Pancreas (tissue), 10 donors: Measurements from ENCODE around the gene AGPAT1. TPM values are rescaled to one million over a fixed set of nuclear protein-coding genes. Genes with fewer than 3 reads are reported as not detected.

Source experiments
- ATAC-seq, 4 donors: fragments of 200-7000 bp; cut with Tn5 transposase; one replicate each; pipeline versions ENCODE4 v1.8.0 to v1.9.1; 2020; ENCODE audit warnings: mild to moderate bottlenecking in 4 of 4, moderate library complexity in 4 of 4
- DNase-seq, 6 donors: peaks; one replicate each; pipeline ENCODE4 v3.0.0-alpha.2; 2020
- FAIRE-seq: peaks from 2 replicates; lab custom pipeline; 2012; peaks lifted over from hg19 to GRCh38; lab: Jason Lieb, UNC
- H3K27ac ChIP-seq, 4 donors: fragments of 200-600 bp; sonication (generic); 1 replicate in 3 of 4; 2 replicates in 1 of 4; pipeline versions ENCODE4 v1.5.0 to v1.8.0; 2020
- H3K27me3 ChIP-seq, 4 donors: fragments of 200-600 bp; one replicate each; pipeline ENCODE4 v1.8.0; 2021
- H3K36me3 ChIP-seq, 3 donors: fragments of 200-600 bp; sonication (generic) in 1 of 3; one replicate each; pipeline versions ENCODE4 v1.5.0 to v1.8.0; 2020 to 2021
- H3K4me1 ChIP-seq, 3 donors: fragments of 200-600 bp; one replicate each; pipeline ENCODE4 v1.8.0; 2021
- H3K4me3 ChIP-seq, 4 donors: fragments of 200-600 bp; sonication (generic) in 2 of 4; one replicate each; pipeline versions ENCODE4 v1.5.0 to v1.8.0; 2020 to 2021
- H3K9me3 ChIP-seq, 4 donors: fragments of 200-600 bp; one replicate each; pipeline ENCODE4 v1.8.0; 2021
- CTCF ChIP-seq, 4 donors: fragments of 200-600 bp; sonication (generic) in 3 of 4; IDR thresholded peaks; one replicate each; pipeline versions ENCODE4 v1.5.0 to v1.8.0; 2021; ENCODE audit warnings: antibody characterized with exemption in 4 of 4
- WGBS, 2 donors: extraction: QIAGEN DNeasy Blood & Tissue Kit; methylation state at CpG; one replicate each; pipeline ENCODE4 v1.1.7; 2013; 5-methylcytosine and 5-hydroxymethylcytosine counted together
- intact Hi-C, 3 donors: fragments of 100-400 bp; cut with DNase I; formaldehyde crosslinking; loops; one replicate each; pipeline versions ENCODE4 v1.11.1 to v1.14.2; 2022
- polyA plus RNA-seq, 2 donors: library from polyadenylated mRNA; stranded (reverse); fragments of 200-250 nt; gene quantifications; one replicate each; pipeline ENCODE4 v1.2.3, GENCODE V29; 2013
- total RNA-seq, 6 donors: library from RNA; stranded (reverse); fragmentation: NEBNext Ultra II Directional in 4 of 6; extraction: Animal tissue kit (Norgen Biotek cat#: 25700) in 4 of 6; gene quantifications; one replicate each; pipeline versions ENCODE4 v1.2.1 to v1.2.4, GENCODE V29; 2021 to 2023
- donor health status: healthy with polysubstance abuse.
- donor health status: DM: no; HTN: no; CAD: no; lungs with moderate emphysema.
- donor health status: DM: no; HTN: no; CAD: no.
- donor health status: control.
- donor health status: control.
- donor health status: Bipolar disorder and iron deficiency.
- donor health status: DM: yes; HTN: yes; CAD: no.
- donor health status: DM: no; HTN: no; CAD: no.
- donor health status: DM: no; HTN: no; CAD: no.
- donor health status: DM: yes; HTN: yes; CAD: no.

The AGPAT1 gene
- total and polyA plus RNA-seq, 8 donors: 10.1 to 28.1 (median 18.1) TPM

- H3K36me3 ChIP-seq: no peaks in the 10 kb centered on the region
- no peak overlapping the region for H3K27ac ChIP-seq
- H3K4me3 ChIP-seq: no peak overlapping the region
- no peaks in the 10 kb centered on the region for H3K9me3 ChIP-seq
- intact Hi-C loops: loop anchor here in 1 of 3 donors (10.0 kb wide), 1 partner anchor 54 kb away; no protein-coding TSS in a partner anchor
- H3K27me3 ChIP-seq: no peaks in the 10 kb centered on the region
- DNase-seq (peak in 1 of 6 donors; percentile 36), ATAC-seq (peak in 2 of 4 donors; percentile 15 to 27), FAIRE-seq (no peak)
- no peak for TF ChIP-seq CTCF (IDR thresholded peaks at IDR 0.05)
- WGBS, 2 donors: 85 to 87% methylated on average over 11 of the region's 11 CpGs
- H3K4me1 ChIP-seq: no peaks in the 10 kb centered on the region
These were observed 6.9 kb downstream of the AGPAT1 start for GRCh38 chr6:32168807-32169591.

GRCh38 chr6:32168350-32168749 is 7.5 kb downstream of the AGPAT1 start:
- Histone ChIP-seq H3K4me3 (no peak overlapping the region), H3K27me3 (no peaks in the 10 kb centered on the region), H3K4me1 (no peaks in the 10 kb centered on the region), H3K27ac (no peak overlapping the region), H3K36me3 (no peaks in the 10 kb centered on the region), H3K9me3 (no peaks in the 10 kb centered on the region)
- ATAC-seq: peak in 1 of 4 donors; percentile 5
- DNase-seq: peak in 1 of 6 donors; percentile 25
- intact Hi-C loops: loop anchor here in 1 of 3 donors (10.0 kb wide), 1 partner anchor 54 kb away; no protein-coding TSS in a partner anchor
- FAIRE-seq: no peak
- TF ChIP-seq CTCF (IDR thresholded peaks at IDR 0.05): no peak
- 83 to 94% methylated on average over 2 of the region's 2 CpGs for WGBS, 2 donors

GRCh38 chr6:32167761-32168262 is 8.1 kb downstream of the AGPAT1 start:
- intact Hi-C loops: loop anchor here in 1 of 3 donors (10.0 kb wide), 1 partner anchor 53 kb away; no protein-coding TSS in a partner anchor
- 47 to 52% methylated on average over 6 of the region's 6 CpGs for WGBS, 2 donors
- peak in 1 of 6 donors; percentile 11 for DNase-seq

GRCh38 chr6:32167154-32167760 is 8.6 kb downstream of the AGPAT1 start:
- intact Hi-C loops: loop anchor here in 1 of 3 donors (10.0 kb wide), 1 partner anchor 52 kb away; no protein-coding TSS in a partner anchor
- H3K27me3 ChIP-seq: no peaks in the 10 kb centered on the region
- no peak for TF ChIP-seq CTCF (IDR thresholded peaks at IDR 0.05)
- no peak for FAIRE-seq
- no peak overlapping the region for H3K4me3 ChIP-seq
- H3K36me3 ChIP-seq: no peaks in the 10 kb centered on the region
- H3K9me3 ChIP-seq: no peaks in the 10 kb centered on the region
- ATAC-seq: no peak
- WGBS, 2 donors: 88 to 89% methylated on average over 28 to 32 of the region's 32 CpGs
- peak in 1 of 6 donors; percentile 49 for DNase-seq
- H3K4me1 ChIP-seq: no peaks in the 10 kb centered on the region
- H3K27ac ChIP-seq: no peak overlapping the region

More at GRCh38 chr6:32167761-32168262, 8.1 kb downstream of the AGPAT1 start:
- TF ChIP-seq CTCF (IDR thresholded peaks at IDR 0.05): no peak
- FAIRE-seq (no peak), ATAC-seq (no peak)
- Histone ChIP-seq H3K27ac (no peak overlapping the region), H3K27me3 (no peaks in the 10 kb centered on the region), H3K4me1 (no peaks in the 10 kb centered on the region), H3K36me3 (no peaks in the 10 kb centered on the region), H3K4me3 (no peak overlapping the region), H3K9me3 (no peaks in the 10 kb centered on the region)
